ENCODE results near the gene PDILT. TPM values are rescaled to one million over a fixed set of nuclear protein-coding genes. Genes with fewer than 3 reads are reported as not detected.

Gene PDILT
- total RNA-seq, 1 experiment from 2014 or later: not detected

- intact Hi-C loops (cut with micrococcal nuclease; ENCODE audit: unreplicated experiment): no loop called here
- TF ChIP-seq CTCF (conservative IDR thresholded peaks at IDR 0.05; ENCODE audit: low read depth, low read length) (no peak), EZH2 (IDR thresholded peaks at IDR 0.05; ENCODE audit: borderline replicate concordance, low read depth, low read length, poor library complexity, severe bottlenecking) (no peak)
- BruUV-seq (replicated peaks): no TSS peak
- no peak for DNase-seq (ENCODE audit: low spot score)
- no peaks in the 10 kb centered on the region for H3K9me3 ChIP-seq (ENCODE audit: low read depth, low read length, poor library complexity, severe bottlenecking)
- H3K4me1 ChIP-seq (ENCODE audit: insufficient read depth, low read length, poor library complexity, severe bottlenecking): no peaks in the 10 kb centered on the region
- H3K27ac ChIP-seq (ENCODE audit: low read depth, low read length, poor library complexity, severe bottlenecking): no peak overlapping the region
- no peak overlapping the region for H3K4me3 ChIP-seq (ENCODE audit: low read depth, low read length, poor library complexity, severe bottlenecking)
- H3K27me3 ChIP-seq (replicated peaks; ENCODE audit: insufficient read depth, low read depth, low read length, poor library complexity): no peaks in the 10 kb centered on the region
- H3K36me3 ChIP-seq (ENCODE audit: insufficient read depth, low read length, poor library complexity, severe bottlenecking): no peaks in the 10 kb centered on the region
- ChIA-PET CTCF (interaction anchor here (1.0 kb wide), 1 partner anchor 15 kb away, joined by 3 read pairs; no protein-coding TSS in a partner anchor), POLR2A (ENCODE audit: low non-redundant PET) (no interaction called here)
These were observed 3.5 kb downstream of the PDILT start for GRCh38 chr16:20401066-20401465.

DNA sequence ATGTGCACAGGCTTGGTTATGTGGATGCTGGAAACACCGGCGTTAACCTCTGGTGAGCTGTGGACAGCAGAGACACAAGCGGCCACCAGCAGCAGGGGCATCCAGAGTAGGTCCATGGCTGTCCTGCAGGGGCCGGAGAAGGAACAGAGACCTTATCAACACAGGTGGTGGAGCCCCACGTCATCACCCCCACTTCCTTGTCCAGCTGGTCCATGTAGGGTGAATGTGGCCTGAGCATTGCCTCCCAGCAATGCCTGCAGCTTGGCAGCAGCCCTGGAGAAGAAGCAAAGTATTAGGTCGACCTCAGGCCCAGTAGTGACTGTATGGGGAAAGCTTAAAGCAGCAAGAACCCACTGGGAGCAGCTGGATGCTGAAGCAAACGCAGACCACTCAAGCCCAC, 5.4 kb downstream of the PDILT start:
- Histone ChIP-seq H3K36me3 (ENCODE audit: insufficient read depth, low read length, poor library complexity, severe bottlenecking) (no peaks in the 10 kb centered on the region), H3K27me3 (replicated peaks; ENCODE audit: insufficient read depth, low read depth, low read length, poor library complexity) (no peaks in the 10 kb centered on the region), H3K9me3 (ENCODE audit: low read depth, low read length, poor library complexity, severe bottlenecking) (no peaks in the 10 kb centered on the region), H3K4me1 (ENCODE audit: insufficient read depth, low read length, poor library complexity, severe bottlenecking) (no peaks in the 10 kb centered on the region), H3K4me3 (ENCODE audit: low read depth, low read length, poor library complexity, severe bottlenecking) (no peak overlapping the region), H3K27ac (ENCODE audit: low read depth, low read length, poor library complexity, severe bottlenecking) (no peak overlapping the region)
- intact Hi-C loops (cut with micrococcal nuclease; ENCODE audit: unreplicated experiment): no loop called here
- ChIA-PET POLR2A (ENCODE audit: low non-redundant PET) (no interaction called here), CTCF (no interaction called here)
- DNase-seq (ENCODE audit: low spot score): no peak
- BruUV-seq (replicated peaks): no TSS peak
- no peak for TF ChIP-seq CTCF (conservative IDR thresholded peaks at IDR 0.05; ENCODE audit: low read depth, low read length)
- TF ChIP-seq EZH2 (IDR thresholded peaks at IDR 0.05; ENCODE audit: borderline replicate concordance, low read depth, low read length, poor library complexity, severe bottlenecking): no peak

- Histone ChIP-seq H3K36me3 (ENCODE audit: insufficient read depth, low read length, poor library complexity, severe bottlenecking) (no peaks in the 10 kb centered on the region), H3K4me1 (ENCODE audit: insufficient read depth, low read length, poor library complexity, severe bottlenecking) (no peaks in the 10 kb centered on the region), H3K9me3 (ENCODE audit: low read depth, low read length, poor library complexity, severe bottlenecking) (no peaks in the 10 kb centered on the region), H3K4me3 (ENCODE audit: low read depth, low read length, poor library complexity, severe bottlenecking) (no peak overlapping the region), H3K27ac (ENCODE audit: low read depth, low read length, poor library complexity, severe bottlenecking) (no peak overlapping the region), H3K27me3 (replicated peaks; ENCODE audit: insufficient read depth, low read depth, low read length, poor library complexity) (no peaks in the 10 kb centered on the region)
- BruUV-seq (replicated peaks): no TSS peak
- DNase-seq (ENCODE audit: low spot score): no peak
- TF ChIP-seq EZH2 (IDR thresholded peaks at IDR 0.05; ENCODE audit: borderline replicate concordance, low read depth, low read length, poor library complexity, severe bottlenecking) (no peak), CTCF (conservative IDR thresholded peaks at IDR 0.05; ENCODE audit: low read depth, low read length) (no peak)
- intact Hi-C loops (cut with micrococcal nuclease; ENCODE audit: unreplicated experiment): no loop called here
- ChIA-PET CTCF (no interaction called here), POLR2A (ENCODE audit: low non-redundant PET) (no interaction called here)
These were observed 5.9 kb downstream of the PDILT start for GRCh38 chr16:20398603-20399002.
